Activated naive CD8-positive, alpha-beta T cell (primary cell): ENCODE data around the gene NT5M.
A peak's percentile ranks its signal among the peaks of the same experiment; 100 is the strongest.
"Not testable (repeated sequence)": the region's sequence is repeated elsewhere in the genome, so short reads cannot be mapped to it uniquely, and the experiment has no call there.

Experiments used
- H3K27ac Mint-ChIP-seq: one replicate; pipeline ENCODE4 v1.8.0; 2021; ENCODE audit warnings: mixed read lengths
- H3K27me3 Mint-ChIP-seq: one replicate; pipeline ENCODE4 v1.8.0; 2021; ENCODE audit warnings: mixed read lengths
- H3K36me3 Mint-ChIP-seq: one replicate; pipeline ENCODE4 v1.8.0; 2021; ENCODE audit warnings: mixed read lengths
- H3K4me1 Mint-ChIP-seq: one replicate; pipeline ENCODE4 v1.8.0; 2021; ENCODE audit warnings: low read depth, mixed read lengths
- H3K4me3 Mint-ChIP-seq: one replicate; pipeline ENCODE4 v1.8.0; 2021; ENCODE audit warnings: mild to moderate bottlenecking, mixed read lengths
- H3K9me3 Mint-ChIP-seq: one replicate; pipeline ENCODE4 v1.8.0; 2021; ENCODE audit warnings: low read depth, mixed read lengths

The NT5M gene

GRCh38 chr17:17289086-17289485, 14.1 kb upstream of the NT5M start:
- Mint-ChIP-seq H3K4me3 (no peak overlapping the region), H3K4me1 (no peaks in the 10 kb centered on the region), H3K27me3 (no peaks in the 10 kb centered on the region), H3K9me3 (no peaks in the 10 kb centered on the region), H3K27ac (no peak overlapping the region), H3K36me3 (no peaks in the 10 kb centered on the region)

- Mint-ChIP-seq H3K27ac (no peak overlapping the region), H3K4me1 (no peaks in the 10 kb centered on the region), H3K4me3 (no peak overlapping the region), H3K36me3 (no peaks in the 10 kb centered on the region), H3K27me3 (no peaks in the 10 kb centered on the region), H3K9me3 (no peaks in the 10 kb centered on the region)
These were observed 13.5 kb upstream of the NT5M start for GRCh38 chr17:17289701-17290100.

- H3K4me3 Mint-ChIP-seq: no peak overlapping the region
- no peaks in the 10 kb centered on the region for H3K36me3 Mint-ChIP-seq
- H3K9me3 Mint-ChIP-seq: no peaks in the 10 kb centered on the region
- H3K27me3 Mint-ChIP-seq: no peaks in the 10 kb centered on the region
- H3K4me1 Mint-ChIP-seq: peaks cover under 1% of the 10 kb centered on the region
- H3K27ac Mint-ChIP-seq: no peak overlapping the region
These were observed 8.0 kb upstream of the NT5M start for GRCh38 chr17:17295141-17295540.

- H3K4me3 Mint-ChIP-seq: no peak overlapping the region
- H3K27ac Mint-ChIP-seq: no peak overlapping the region
- no peaks in the 10 kb centered on the region for H3K9me3 Mint-ChIP-seq
- peaks cover 4% of the 10 kb centered on the region for H3K4me1 Mint-ChIP-seq
- H3K27me3 Mint-ChIP-seq: no peaks in the 10 kb centered on the region
- H3K36me3 Mint-ChIP-seq: no peaks in the 10 kb centered on the region
These were observed 6.0 kb upstream of the NT5M start for GRCh38 chr17:17297217-17297616.

- no peak overlapping the region for H3K4me3 Mint-ChIP-seq
- no peaks in the 10 kb centered on the region for H3K27me3 Mint-ChIP-seq
- no peaks in the 10 kb centered on the region for H3K9me3 Mint-ChIP-seq
- H3K36me3 Mint-ChIP-seq: no peaks in the 10 kb centered on the region
- peaks cover 8% of the 10 kb centered on the region for H3K4me1 Mint-ChIP-seq
- H3K27ac Mint-ChIP-seq: no peak overlapping the region
These were observed 5.1 kb upstream of the NT5M start for GRCh38 chr17:17298108-17298507.

GRCh38 chr17:17300624-17301568, 2.3 kb upstream of the NT5M start:
- peaks cover 25% of the 10 kb centered on the region for H3K4me1 Mint-ChIP-seq
- no peaks in the 10 kb centered on the region for H3K36me3 Mint-ChIP-seq
- peak overlapping the region; percentile 74 for H3K4me3 Mint-ChIP-seq
- no peaks in the 10 kb centered on the region for H3K27me3 Mint-ChIP-seq
- H3K9me3 Mint-ChIP-seq: no peaks in the 10 kb centered on the region
- no peak overlapping the region for H3K27ac Mint-ChIP-seq

- H3K4me3 Mint-ChIP-seq: peak overlapping the region; percentile 23
- not testable (repeated sequence) for H3K36me3 Mint-ChIP-seq, H3K27ac Mint-ChIP-seq, H3K9me3 Mint-ChIP-seq, H3K27me3 Mint-ChIP-seq
- H3K4me1 Mint-ChIP-seq: peaks cover 26% of the 10 kb centered on the region
These were observed 1.5 kb upstream of the NT5M start for GRCh38 chr17:17301659-17302058.

GRCh38 chr17:17303847-17304490, 796 bp downstream of the NT5M start:
- H3K4me3 Mint-ChIP-seq: peak overlapping the region; percentile 89
- H3K4me1 Mint-ChIP-seq: peaks cover 26% of the 10 kb centered on the region
- no peaks in the 10 kb centered on the region for H3K9me3 Mint-ChIP-seq
- peak overlapping the region; percentile 89 for H3K27ac Mint-ChIP-seq
- no peaks in the 10 kb centered on the region for H3K27me3 Mint-ChIP-seq
- no peaks in the 10 kb centered on the region for H3K36me3 Mint-ChIP-seq

- peak overlapping the region; percentile 89 for H3K27ac Mint-ChIP-seq
- no peaks in the 10 kb centered on the region for H3K27me3 Mint-ChIP-seq
- peaks cover 26% of the 10 kb centered on the region for H3K4me1 Mint-ChIP-seq
- peak overlapping the region; percentile 89 for H3K4me3 Mint-ChIP-seq
- H3K36me3 Mint-ChIP-seq: no peaks in the 10 kb centered on the region
- H3K9me3 Mint-ChIP-seq: no peaks in the 10 kb centered on the region
These were observed 1.4 kb downstream of the NT5M start for GRCh38 chr17:17304521-17304985.

- H3K4me1 Mint-ChIP-seq: peaks cover 24% of the 10 kb centered on the region
- no peaks in the 10 kb centered on the region for H3K9me3 Mint-ChIP-seq
- H3K27me3 Mint-ChIP-seq: no peaks in the 10 kb centered on the region
- no peaks in the 10 kb centered on the region for H3K36me3 Mint-ChIP-seq
- H3K27ac Mint-ChIP-seq: peak overlapping the region; percentile 97
- peak overlapping the region; percentile 89 for H3K4me3 Mint-ChIP-seq
These were observed 2.2 kb downstream of the NT5M start for GRCh38 chr17:17305281-17305801.

- Mint-ChIP-seq H3K27me3 (no peaks in the 10 kb centered on the region), H3K27ac (no peak overlapping the region), H3K36me3 (peaks cover 3% of the 10 kb centered on the region), H3K4me1 (peaks cover 18% of the 10 kb centered on the region), H3K4me3 (no peak overlapping the region), H3K9me3 (no peaks in the 10 kb centered on the region)
These were observed 6.2 kb downstream of the NT5M start for GRCh38 chr17:17309356-17309755.

GRCh38 chr17:17313350-17313991, 10.3 kb downstream of the NT5M start:
- H3K4me3 Mint-ChIP-seq: no peak overlapping the region
- no peak overlapping the region for H3K27ac Mint-ChIP-seq

GRCh38 chr17:17314501-17315071, 11.4 kb downstream of the NT5M start:
- Mint-ChIP-seq H3K4me1 (peaks cover 5% of the 10 kb centered on the region), H3K27me3 (no peaks in the 10 kb centered on the region), H3K27ac (no peak overlapping the region), H3K9me3 (no peaks in the 10 kb centered on the region), H3K36me3 (peaks cover 6% of the 10 kb centered on the region), H3K4me3 (no peak overlapping the region)

More at GRCh38 chr17:17313350-17313991, 10.3 kb downstream of the NT5M start:
- H3K9me3 Mint-ChIP-seq: no peaks in the 10 kb centered on the region
- H3K4me1 Mint-ChIP-seq: peaks cover 5% of the 10 kb centered on the region
- H3K36me3 Mint-ChIP-seq: peaks cover 6% of the 10 kb centered on the region
- H3K27me3 Mint-ChIP-seq: no peaks in the 10 kb centered on the region

- Mint-ChIP-seq H3K36me3 (peaks cover 6% of the 10 kb centered on the region), H3K27ac (no peak overlapping the region), H3K27me3 (no peaks in the 10 kb centered on the region), H3K4me3 (no peak overlapping the region), H3K9me3 (no peaks in the 10 kb centered on the region), H3K4me1 (peaks cover 5% of the 10 kb centered on the region)
These were observed 12.1 kb downstream of the NT5M start for GRCh38 chr17:17315142-17315821.
